ENCODE data around the gene SPATA21. TPM values are rescaled to one million over a fixed set of nuclear protein-coding genes. Genes with fewer than 3 reads are reported as not detected.

The SPATA21 gene
- total and polyA plus RNA-seq, 10 of the 15 experiments (the other 5 are each of a cell fraction or from before 2014, with no cell fraction given): 0.05 to 1.1 (median 0.24) TPM; not detected in 1

- FAIRE-seq: no peak
- Histone ChIP-seq H3K4me2 (ENCODE audit: control insufficient read depth, insufficient read depth) (no peak overlapping the region), H2AFZ (ENCODE audit: control insufficient read depth, low read depth, low read length) (no peak overlapping the region), H3K27me3 (replicated peaks in 1 of 2; ENCODE audit: control insufficient read depth in 2 of 2, insufficient read depth in 2 of 2, low read length in 1 of 2) (peaks cover 0 to 2% of the 10 kb centered on the region in 2 experiments; a peak in 1 of 4 replicates), H3K9ac (ENCODE audit: control insufficient read depth, insufficient read depth, low read length) (no peak overlapping the region), H3K4me1 (ENCODE audit: control insufficient read depth, insufficient read depth, low read length) (no peaks in the 10 kb centered on the region), H3K9me3 (replicated peaks; ENCODE audit: control insufficient read depth, insufficient read depth, low read length) (no peaks in the 10 kb centered on the region), H3K4me3 (no peak overlapping the region), H3K79me2 (ENCODE audit: control insufficient read depth, insufficient read depth, low read length) (no peaks in the 10 kb centered on the region), H3K36me3 (ENCODE audit: control insufficient read depth in 2 of 2, insufficient read depth in 2 of 2, low read length in 1 of 2) (no peaks in the 10 kb centered on the region), H4K20me1 (ENCODE audit: control insufficient read depth, insufficient read depth) (no peaks in the 10 kb centered on the region), H3K27ac (ENCODE audit: control insufficient read depth, insufficient read depth) (no peak overlapping the region)
- ChIA-PET POLR2A (interaction anchor here (1.0 to 1.3 kb wide), 3 partner anchors 15 to 31 kb away, joined by 4 to 6 read pairs (median 5); partner anchors contain the start of gene NECAP2), SMC1A (ENCODE audit: uncharacterized antibody, unreplicated experiment) (interaction anchor here (1.2 to 2.7 kb wide), 2 partner anchors 11 to 22 kb away, joined by 4 to 11 read pairs; no protein-coding TSS in a partner anchor), CTCF (interaction anchor here (0.8 kb wide), 1 partner anchor 12 kb away, joined by 3 read pairs; no protein-coding TSS in a partner anchor), RAD21 (ENCODE audit: unreplicated experiment) (interaction anchor here (1.3 to 1.4 kb wide), 2 partner anchors 23 to 41 kb away, joined by 3 to 10 read pairs; no protein-coding TSS in a partner anchor)
- TF ChIP-seq HSF1 (IDR thresholded peaks at IDR 0.05; ENCODE audit: low read depth, low read length): no peak
- no peak for TF ChIP-seq RELA (IDR thresholded peaks at IDR 0.05; ENCODE audit: borderline replicate concordance, partially characterized antibody)
- no peak for TF ChIP-seq ZNF217 (IDR thresholded peaks at IDR 0.05)
- no peak for TF ChIP-seq FOXM1 (IDR thresholded peaks at IDR 0.05; ENCODE audit: low read depth, low read length)
- TF ChIP-seq ZNF592 (IDR thresholded peaks at IDR 0.05): no peak
- no peak for TF ChIP-seq PBX3 (IDR thresholded peaks at IDR 0.05; ENCODE audit: insufficient replicate concordance, low read depth, low read length)
- no peak for TF ChIP-seq MTA2 (IDR thresholded peaks at IDR 0.05; ENCODE audit: low read depth)
- TF ChIP-seq NFIC (IDR thresholded peaks at IDR 0.05; ENCODE audit: low read depth, low read length): no peak
- TF ChIP-seq NFYA (IDR thresholded peaks at IDR 0.05; ENCODE audit: borderline replicate concordance, low read depth, low read length): no peak
- TF ChIP-seq NR2C2 (IDR thresholded peaks at IDR 0.05; ENCODE audit: borderline replicate concordance, control insufficient read depth, insufficient read length, low read depth): no peak
- TF ChIP-seq SP1 (IDR thresholded peaks at IDR 0.05; ENCODE audit: low read depth, low read length): no peak
- TF ChIP-seq SMAD1 (IDR thresholded peaks at IDR 0.05; ENCODE audit: low read depth, partially characterized antibody): no peak
- in situ Hi-C loops (cut with MboI) (no loop called here), intact Hi-C loops (cut with micrococcal nuclease; ENCODE audit: unreplicated experiment) (no loop called here)
- DNase-seq (ENCODE audit: low read depth, low spot score): no peak
- 83% methylated on average over 20 of the region's 25 CpGs for WGBS (ENCODE audit: insufficient coverage, insufficient replicate concordance, low lambda C conversion rate, missing lambda C conversion rate)
- no peak for ATAC-seq
- no TSS peak for BruUV-seq (replicated peaks)
Observed at GRCh38 chr1:16409536-16410152, 27.6 kb downstream of the SPATA21 start.

All from GM12878 (cell line).